Renal cortical epithelial cell (primary cell): ENCODE measurements around the gene VSTM5. TPM values are rescaled to one million over a fixed set of nuclear protein-coding genes. Genes with fewer than 3 reads are reported as not detected.
"Not testable (repeated sequence)": the region's sequence is repeated elsewhere in the genome, so short reads cannot be mapped to it uniquely, and the experiment has no call there.

Experiments used
- DNase-seq: peaks from one replicate; pipeline ENCODE4 v3.0.0-alpha.2; 2011; ENCODE audit warnings: low read depth
- total RNA-seq: library from RNA; depleted of rRNA; stranded (reverse); fragments of >200 nt; gene quantifications from 2 replicates; pipeline ENCODE4 v1.2.3, GENCODE V29; 2014

The VSTM5 gene, protein sequence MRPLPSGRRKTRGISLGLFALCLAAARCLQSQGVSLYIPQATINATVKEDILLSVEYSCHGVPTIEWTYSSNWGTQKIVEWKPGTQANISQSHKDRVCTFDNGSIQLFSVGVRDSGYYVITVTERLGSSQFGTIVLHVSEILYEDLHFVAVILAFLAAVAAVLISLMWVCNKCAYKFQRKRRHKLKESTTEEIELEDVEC
- 0.17 and 0.70 TPM in 2 replicates for total RNA-seq

DNA sequence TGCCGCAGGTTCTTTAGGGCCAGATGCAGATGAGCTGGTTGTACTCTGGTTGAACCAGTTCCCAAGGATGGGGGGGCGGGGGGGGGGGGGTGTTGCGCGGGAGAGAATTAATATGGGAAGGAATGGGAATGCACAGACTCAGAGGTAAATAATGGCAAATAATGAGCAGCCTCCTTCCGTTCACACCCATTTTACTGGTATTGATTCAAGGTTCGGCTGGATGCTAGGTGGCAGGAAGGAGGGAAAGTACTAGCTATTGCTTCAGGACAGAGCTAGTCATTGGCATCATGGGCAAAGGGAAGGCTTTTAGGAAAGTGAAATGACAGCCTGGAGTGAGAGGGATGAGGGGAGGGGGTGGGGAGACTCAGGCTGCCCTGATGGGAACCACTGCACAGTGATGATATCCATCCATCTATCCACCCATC lies at the start of gene VSTM5:
Gene VSTM5, minus strand, starts transcription at position 25 of the 425 bp plus-strand sequence. CDS start 116 bp downstream, outside the sequence.
- DNase-seq = no peak

DNA sequence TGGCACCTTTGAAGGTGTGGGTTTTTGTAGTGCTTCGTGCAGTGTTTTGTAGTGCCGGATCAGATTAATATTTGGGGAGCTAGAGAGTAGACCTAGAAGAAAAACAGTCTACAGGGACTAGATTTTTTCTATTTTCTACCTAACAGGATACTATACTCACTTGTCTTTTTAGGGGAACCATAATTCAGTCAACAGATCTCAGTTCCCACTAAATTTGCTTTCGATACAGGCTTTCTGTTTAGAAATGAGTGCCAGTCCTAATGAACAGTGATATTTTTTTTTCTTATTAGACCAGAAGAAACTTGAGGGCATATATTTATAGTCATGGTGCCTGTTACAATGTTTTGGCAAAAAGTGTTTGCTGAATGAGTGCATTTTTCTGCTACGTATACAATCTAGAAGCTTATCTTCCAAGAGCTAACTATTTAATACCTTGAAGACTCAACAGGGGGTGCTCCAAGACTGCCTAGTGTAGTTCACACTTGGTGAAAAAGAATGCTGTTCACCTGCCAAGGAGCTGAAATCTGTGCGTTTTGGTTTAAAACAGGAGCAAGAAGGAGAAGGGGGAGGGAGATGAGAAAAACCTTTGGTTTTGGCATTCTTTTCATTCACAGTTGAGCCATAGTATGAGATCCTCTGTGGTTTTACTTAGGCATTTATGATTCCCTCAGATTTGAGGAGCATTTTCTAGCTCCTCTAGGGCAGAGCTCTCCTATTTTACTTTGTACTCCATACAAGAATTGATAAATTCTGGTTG lies 44.9 kb upstream of the VSTM5 start:
- peak; percentile 73 for DNase-seq

DNA sequence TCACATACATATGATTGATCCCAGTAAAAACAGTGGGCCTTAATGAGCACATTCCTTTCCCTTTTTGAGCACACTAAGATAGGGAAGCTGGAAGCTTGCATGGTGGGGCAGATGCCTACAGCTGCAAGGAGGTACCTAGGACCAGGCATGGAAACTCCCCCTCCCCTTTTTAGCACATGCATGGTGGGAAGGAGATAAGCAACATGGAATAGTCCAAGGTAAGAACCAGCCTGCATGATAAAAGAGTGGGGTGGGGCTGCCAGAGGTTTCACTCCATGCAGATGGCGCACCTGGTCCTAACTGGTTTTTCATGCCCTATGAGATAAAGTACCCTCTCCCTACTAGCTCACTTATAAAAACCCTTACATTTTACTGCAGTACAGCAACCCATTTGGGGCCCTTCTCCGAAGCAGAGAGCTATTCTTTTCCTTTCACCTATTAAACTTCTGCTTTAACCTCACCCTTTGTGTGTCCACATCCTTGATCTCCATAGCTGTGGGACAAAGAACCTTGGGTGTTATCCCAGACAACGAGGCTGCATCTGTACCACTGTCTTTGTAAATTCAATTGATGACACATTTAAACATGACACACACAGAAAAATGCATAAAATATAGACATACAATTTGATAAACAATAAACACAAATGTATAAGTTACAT lies 40.1 kb upstream of the VSTM5 start:
- DNase-seq = no peak

DNA sequence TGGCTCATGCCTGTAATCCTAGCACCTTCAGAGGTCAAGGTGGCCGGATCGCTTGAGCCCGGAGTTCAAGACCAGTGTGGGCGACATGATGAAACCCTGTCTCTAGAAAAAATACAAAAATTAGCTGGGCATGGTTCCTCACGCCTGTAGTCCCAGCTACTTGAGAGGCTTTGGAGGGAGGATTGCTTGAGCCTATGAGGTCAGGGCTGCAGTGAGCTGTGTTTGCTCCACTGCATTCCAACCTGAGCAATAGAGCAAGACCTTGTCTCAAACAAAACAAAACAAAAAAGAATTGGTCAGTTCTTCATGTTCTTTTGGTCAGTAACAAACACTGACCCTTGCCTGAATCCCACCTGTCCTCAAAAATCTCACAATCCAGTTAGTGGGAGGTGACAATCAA lies 36.7 kb upstream of the VSTM5 start:
- DNase-seq = peak; percentile 52

DNA sequence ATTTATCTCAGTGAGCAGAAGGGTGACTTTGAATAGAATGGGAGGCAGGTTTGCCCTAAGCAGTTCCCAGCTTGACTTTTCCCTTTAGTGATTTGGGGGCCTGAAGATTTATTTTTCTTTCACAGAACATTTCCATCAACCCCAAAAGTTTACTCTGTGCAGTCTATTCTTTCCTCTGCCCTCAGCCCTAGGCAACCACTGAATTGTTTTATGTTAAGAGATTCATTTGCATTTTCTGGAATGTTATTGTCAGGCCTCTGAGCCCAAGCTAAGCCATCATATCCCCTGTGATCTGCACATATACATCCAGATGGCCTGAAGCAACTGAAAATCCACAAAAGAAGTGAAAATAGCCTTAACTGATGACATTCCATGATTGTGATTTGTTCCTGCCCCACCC lies 28.7 kb upstream of the VSTM5 start:
- not testable (repeated sequence) for DNase-seq

DNA sequence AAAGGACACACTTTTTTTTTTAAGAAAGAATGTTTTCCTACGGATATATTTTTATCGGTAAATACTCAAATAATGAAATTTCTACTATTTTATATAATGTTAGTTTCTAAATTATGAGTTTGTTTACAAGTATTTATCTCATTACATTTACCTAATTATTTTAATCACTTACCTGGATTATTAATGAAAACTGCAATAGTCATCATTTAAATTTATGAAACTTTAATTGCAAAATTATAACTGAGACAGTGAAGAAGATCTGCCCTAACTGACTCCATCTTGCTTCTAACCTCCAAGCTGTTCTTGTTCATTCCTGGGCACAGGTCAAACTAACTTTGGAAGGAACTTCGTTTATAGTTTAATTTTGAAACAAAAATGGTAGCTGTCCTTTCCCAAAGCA lies 25.2 kb upstream of the VSTM5 start:
- DNase-seq = no peak

DNA sequence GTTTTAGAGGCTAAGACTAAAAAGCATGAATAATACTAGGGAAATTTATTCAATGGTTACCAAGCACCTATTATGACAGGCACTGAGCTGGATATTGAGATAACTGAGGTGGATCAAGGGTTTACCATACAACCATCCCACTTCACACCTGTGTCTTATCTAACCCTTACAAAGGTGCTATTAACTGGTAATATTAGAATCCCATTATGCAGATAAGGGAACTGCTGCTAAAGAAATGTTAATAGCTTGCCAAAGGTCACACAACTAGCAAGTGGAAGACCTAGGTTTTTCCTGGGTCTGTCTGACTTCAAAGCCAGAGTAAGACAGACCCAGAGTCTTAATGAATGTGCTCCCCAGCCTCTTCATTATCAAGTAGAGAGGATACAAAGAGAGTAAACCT lies 21.1 kb upstream of the VSTM5 start:
- DNase-seq = no peak

DNA sequence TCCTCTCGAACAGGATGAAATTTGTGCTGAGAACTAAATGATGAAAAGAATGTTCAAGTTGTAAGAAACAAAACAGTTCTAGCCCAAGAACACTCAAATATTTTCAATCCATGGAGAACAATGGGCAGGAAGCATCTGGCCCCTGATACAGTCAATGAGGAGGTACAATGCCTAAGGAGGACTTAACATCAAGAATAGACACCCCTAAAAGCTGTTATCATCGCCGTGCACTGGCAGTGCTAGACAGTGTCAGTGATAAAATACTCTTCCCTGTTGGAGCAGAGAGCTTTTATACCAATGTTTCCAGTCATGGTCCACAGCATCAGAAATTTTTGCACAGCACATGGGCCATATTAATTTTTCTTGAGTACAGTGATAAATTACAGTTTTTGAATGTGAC lies 20.2 kb upstream of the VSTM5 start:
- no peak for DNase-seq

DNA sequence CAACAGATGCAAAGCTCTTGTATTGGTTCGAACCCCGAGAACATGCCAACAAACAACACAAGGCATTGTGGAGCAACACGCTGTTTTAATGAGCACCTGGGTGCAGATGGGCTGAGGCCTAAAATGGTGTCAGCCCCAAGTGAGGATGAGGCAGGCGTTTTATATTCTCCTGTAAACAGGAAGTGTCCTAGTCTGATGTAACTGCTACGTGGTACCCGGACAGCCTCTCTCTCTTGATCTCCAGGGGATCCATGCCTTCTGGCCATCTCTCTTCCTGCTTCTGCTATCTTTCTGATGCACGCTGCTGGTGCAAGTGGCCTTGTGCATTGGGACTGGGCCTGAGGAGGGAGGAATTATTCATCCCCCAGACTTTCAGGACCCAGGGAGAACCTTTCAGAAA lies 19.4 kb upstream of the VSTM5 start:
- DNase-seq = no peak

DNA sequence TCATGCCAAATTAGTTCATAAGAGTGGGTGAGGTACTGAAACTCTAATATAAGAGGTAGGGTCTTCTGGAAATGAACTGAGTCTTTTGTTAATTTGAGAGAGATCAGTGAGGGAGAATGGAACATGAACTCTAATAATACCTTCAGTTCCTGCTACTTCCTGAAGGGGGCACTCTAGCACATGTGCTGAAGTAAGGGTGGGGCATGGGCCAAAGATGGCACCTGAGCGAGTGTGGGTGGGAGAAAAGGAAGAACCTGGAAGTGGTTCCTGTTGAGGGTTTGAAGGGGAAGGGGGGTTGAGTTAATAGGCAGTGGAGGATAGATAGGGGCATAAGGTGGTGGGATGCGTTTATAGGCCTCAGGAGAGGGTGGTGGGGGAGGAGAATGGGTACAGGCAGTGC lies 18.0 kb upstream of the VSTM5 start:
- DNase-seq = not testable (repeated sequence)

DNA sequence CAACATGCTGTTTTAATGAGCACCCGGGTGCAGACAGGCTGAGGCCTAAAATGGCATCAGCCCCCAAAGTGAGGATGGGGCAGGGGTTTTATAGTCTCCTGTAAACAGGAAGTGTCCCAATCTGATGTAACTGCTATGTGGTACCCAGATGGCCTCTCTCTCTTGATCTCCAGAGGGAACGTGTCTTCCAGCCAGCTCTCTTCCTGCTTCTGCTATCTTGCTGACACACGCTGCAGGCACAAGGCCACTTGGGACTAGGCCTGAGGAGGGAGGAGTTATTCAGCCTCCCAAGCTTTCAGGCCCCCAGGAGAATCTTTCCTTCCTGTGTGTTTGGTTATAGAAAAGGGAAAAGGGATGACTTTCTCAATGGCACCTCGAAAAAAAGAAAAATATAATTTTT lies 11.4 kb upstream of the VSTM5 start:
- DNase-seq = no peak

DNA sequence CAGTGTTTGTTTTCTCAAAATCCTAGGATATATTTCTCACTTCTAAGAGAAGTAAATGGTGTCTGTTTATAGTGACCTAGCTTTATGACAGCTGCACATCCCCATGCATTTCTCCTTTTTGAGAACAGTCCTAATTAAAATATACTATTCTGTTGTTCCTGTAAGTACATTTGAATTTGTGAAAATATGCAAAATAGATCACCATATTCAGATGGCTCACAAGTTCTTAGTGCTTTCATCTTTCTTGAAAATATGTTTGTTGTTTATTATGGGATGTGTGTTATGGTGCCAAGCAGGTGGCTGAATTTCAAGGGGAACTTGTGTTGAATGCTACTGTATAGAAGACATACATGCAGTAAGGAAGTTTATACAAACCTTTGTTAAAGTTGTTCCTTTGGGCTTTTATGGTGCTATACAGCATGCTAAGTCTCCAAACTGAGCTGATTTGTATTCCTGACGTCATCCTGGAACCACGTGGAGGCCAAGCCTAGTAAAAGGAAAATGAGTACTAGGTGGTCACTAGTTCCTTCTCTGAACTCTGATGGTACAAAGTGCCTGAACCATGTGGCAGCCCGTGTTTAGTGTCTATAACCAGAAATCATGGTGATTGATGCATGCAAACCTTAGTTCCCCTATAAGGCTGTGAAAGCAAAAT lies 7.8 kb upstream of the VSTM5 start:
- no peak for DNase-seq

DNA sequence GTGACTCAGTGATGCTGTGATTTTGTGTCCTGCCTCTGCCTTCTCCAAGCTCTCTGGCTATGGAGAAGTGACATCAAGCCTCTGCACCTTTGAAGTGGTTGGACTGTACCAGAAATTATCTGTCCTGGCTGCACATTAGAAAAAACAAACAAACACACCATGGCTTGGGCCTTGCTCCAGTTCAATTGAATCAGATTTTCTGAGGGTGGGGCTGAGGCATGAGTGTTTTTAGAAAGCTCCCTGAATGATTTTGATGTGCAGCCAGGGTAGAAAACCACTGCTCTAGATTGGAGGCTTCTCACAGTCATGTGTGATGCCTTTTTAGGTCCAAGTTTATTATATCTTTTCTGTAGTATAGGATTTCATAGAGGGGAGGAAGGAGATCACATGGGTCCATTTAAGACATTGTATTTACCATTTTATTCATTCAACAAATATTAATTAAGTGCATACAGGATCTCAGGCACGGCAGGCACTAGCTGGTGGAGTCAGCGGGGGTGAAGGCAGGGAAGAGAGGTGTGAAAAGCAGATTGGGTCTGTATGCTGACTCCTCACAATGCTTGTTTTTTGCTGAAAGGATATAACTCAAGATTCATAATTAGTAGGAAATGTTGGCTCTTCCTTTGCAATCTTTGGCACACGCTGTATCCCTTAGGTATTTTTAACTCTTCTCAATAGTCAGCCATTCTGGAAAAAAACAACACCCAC lies 7.1 kb upstream of the VSTM5 start:
- no peak for DNase-seq

DNA sequence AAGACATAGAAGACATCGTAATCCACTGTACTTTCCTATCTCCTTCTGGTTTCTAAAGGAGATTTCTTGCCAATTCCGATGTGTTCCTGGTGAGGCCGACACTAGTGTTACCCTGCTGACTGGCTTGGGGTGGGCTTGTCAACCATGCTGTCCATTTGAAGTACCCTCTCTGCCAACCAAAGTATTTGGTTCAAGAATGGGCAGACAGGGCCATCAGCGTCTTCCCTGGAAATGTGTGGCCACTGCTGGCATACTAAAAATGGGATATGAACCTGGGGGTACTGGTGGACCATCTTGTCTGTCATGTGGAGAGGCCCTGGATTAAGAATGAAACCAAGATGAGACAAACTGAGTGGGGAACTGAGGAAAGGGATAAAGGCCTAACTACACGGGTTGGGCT lies 1.8 kb upstream of the VSTM5 start:
- DNase-seq = no peak

DNA sequence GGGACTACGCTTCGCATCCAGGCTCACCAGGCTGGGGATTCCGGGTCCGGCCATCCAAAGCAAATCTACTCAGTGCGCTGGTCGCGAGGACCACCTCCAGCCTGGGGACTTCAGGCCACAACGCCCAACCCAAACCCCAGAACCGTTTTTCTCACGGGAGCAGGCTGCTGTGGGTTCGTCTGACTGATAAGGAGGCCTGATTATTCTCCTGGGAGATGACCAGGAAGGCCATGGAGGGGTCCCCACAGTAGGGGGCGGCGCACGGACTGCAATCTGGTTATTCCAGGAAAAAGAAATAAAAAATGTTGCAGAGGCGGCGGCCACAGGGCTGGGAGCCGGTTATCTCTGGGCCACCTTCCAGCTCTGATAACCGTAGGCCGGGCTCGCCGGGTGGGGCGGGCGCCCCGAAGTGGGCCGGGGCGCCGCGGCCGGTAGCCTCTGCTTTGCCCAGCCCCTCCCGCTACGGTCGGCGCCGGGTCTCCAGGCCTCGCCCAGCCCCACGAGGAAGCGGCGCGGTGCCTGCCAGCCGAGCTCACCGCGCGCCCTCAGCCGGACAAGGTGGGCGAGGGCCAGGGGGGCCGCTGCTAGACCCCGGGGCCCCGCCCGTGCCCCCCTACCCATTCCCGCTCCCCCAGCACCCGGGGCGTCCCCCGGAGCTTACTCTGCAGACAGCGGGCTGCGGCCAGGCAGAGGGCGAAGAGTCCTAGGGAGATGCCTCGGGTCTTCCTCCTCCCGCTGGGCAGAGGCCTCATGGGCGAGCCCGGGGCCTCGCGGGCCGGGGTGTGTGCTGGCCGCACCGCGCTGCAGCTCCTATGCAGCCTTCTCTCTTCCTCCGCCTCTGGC lies 446 bp downstream of the VSTM5 start:
- DNase-seq = no peak

DNA sequence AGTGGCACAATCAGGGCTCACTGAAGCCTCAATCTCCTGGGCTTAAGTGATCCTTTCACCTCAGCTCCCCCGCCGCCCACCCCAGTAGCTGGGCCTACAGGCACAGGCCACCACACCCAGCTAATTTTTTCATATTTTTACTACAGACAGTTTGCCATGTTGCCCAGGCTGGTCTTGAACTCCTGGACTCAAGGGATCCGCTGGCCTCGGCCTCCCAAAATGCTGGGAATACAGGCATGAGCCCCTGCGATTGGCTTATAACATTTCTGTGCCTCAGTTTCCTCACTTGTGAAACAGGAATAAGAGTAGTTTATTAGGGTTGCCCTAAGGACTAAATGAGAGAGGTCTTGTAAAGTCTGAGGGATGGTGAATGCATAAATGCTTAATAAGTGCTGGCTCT lies 1.2 kb downstream of the VSTM5 start:
- no peak for DNase-seq

DNA sequence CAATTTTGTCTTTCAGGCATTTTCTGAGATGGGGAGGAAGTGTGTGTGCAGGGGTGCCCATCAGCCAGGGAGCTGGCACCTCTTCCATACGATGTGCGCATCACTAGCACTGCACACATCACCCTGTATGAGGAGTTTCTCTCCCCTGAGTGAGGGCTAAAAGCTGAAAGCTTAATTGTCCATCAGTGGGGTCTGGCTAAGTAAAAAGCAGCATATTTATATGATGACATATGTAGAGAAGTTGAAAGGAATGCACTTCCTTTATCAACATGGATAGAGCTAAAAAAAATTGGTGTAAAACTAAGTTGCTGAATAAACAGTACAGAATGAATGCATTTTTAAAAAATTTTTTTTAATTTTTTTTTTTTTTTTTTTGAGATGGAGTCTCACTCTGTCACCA lies 4.0 kb downstream of the VSTM5 start:
- DNase-seq = no peak

DNA sequence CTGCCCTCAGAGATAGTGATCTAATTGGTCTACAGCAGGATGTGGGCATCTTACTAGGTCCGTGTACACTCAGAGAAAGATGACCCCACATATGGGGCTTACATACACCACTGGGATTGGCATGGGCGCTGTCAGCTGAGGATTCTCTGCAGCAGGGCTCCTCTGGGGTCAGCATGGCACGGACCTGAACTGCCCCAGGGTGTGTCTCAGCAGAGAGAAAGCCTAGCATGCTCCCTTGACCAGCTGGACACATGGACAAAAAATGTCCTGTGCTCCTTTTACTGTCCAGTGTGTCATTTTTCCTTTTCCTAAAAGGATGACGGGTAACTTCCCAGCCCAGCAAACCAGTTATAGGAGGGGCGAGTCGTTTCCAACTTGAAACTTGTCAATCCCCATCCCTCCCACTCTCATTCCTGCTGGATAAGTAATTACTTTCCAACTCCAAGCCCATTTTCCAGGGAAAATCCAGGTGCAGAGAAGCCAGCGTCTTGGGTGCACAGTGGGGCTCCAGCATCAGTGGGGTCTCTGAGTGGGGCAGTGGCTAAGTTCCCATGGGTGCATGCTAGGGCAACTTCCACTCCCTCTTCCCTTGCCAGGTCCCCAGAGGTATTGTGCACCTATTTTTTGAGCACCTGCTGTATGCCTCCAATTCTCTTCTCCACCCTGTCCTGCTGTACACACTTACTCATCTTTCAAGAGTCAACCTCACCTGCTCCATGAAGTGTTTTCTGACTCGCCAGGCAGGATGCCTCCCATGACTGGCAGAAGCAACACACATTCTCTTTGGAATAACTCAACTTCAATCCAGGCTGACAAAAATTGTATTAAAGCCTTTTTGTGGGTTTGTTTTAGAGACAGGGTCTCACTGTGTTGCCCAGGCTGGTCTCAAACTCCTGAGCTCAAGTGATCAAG lies 5.0 kb downstream of the VSTM5 start:
- DNase-seq = no peak

DNA sequence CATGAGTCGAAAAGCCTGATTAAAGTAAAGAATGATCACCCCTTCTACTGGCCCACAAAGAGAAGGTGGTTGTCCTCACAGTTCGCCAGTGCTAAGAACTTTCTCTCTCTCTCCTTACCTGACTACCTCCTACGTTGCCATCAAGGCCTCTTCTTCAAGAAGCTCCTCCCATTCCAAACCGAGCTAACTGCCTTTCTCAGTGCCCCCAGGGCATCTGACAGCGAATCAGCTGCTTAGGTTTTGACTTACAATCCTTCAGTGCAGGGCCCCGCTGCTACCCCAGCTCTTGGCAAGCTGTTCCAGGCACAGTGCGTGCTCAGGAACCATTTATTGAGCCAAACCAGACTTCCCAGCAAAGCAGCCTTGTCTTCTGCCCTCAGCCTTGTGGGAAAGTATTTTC lies 5.8 kb downstream of the VSTM5 start:
- DNase-seq = no peak

DNA sequence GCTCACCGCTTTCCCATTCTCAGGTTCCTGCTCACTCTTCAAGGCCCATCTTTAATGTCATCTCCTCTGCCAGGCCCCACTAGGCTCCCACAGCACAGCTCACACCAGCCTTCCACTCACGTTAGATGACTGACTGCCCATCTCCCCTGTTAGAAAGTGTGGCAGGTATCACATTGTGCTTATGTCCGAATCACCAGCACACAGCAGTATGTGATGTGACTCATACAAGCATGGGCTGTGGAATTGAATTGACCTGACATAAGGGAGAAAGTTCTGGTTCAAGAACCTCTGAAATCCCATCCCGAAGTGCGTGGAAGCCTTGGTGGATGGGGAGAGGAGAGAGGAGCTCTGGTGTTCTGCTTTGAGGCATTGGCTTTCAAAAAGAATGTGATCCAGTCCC lies 6.5 kb downstream of the VSTM5 start:
- peak; percentile 35 for DNase-seq
